IMR-90 (cell line): ENCODE results near the gene SH3BP4. TPM values are rescaled to one million over a fixed set of nuclear protein-coding genes. Genes with fewer than 3 reads are reported as not detected.

Experiments
- ATAC-seq: fragments of 200-7000 bp; cut with Tn5 transposase; 2 replicates; pipeline ENCODE4 v1.9.1; 2020; ENCODE audit warnings: low read depth, mild to moderate bottlenecking, moderate library complexity
- BruUV-seq: library from RNA; stranded (reverse); fragments of 400-500 nt; replicated peaks from 2 replicates; lab custom pipeline; 2021; lab: Mats Ljungman, UMichigan
- CTCF ChIA-PET: fragments of 300-600 bp; formaldehyde crosslinking; extraction: SDS; loops from one replicate; lab custom pipeline; 2021; ENCODE audit warnings: antibody characterized with exemption; lab: Yijun Ruan, JAX
- POLR2A ChIA-PET: fragments of 300-600 bp; sonication (Branson Sonifier 250); formaldehyde crosslinking; loops from one replicate; lab custom pipeline; 2022; ENCODE audit warnings: antibody characterized with exemption; ENCODE audit not compliant: unreplicated experiment; lab: Charles Lee
- DNase-seq: peaks from one replicate; pipeline ENCODE4 v3.0.0; 2013
- H2AFZ ChIP-seq: replicated peaks from 2 replicates; pipeline ENCODE3; 2013; ENCODE audit warnings: low read length, mild to moderate bottlenecking; ENCODE audit not compliant: poor library complexity
- H2AK5ac ChIP-seq: 2 replicates; pipeline ENCODE4 v1.6.1; 2013; ENCODE audit warnings: low read depth, low read length, inconsistent platforms
- H2AK9ac ChIP-seq: replicated peaks from 2 replicates; pipeline ENCODE3; 2013; ENCODE audit warnings: mild to moderate bottlenecking, low read depth, low read length, moderate library complexity; ENCODE audit not compliant: poor library complexity
- H2BK120ac ChIP-seq: 2 replicates; pipeline ENCODE4 v1.6.1; 2013; ENCODE audit warnings: low read depth, low read length, inconsistent platforms
- H2BK15ac ChIP-seq: 3 replicates; pipeline ENCODE4 v1.6.1; 2013; ENCODE audit warnings: low read depth, low read length, inconsistent platforms
- H2BK20ac ChIP-seq: 2 replicates; pipeline ENCODE4 v1.6.1; 2013; ENCODE audit warnings: low read depth, mild to moderate bottlenecking, inconsistent platforms, low read length, moderate library complexity
- H2BK5ac ChIP-seq: 2 replicates; pipeline ENCODE4 v1.6.1; 2013; ENCODE audit warnings: mild to moderate bottlenecking, low read depth, low read length, inconsistent platforms; ENCODE audit not compliant: poor library complexity, severe bottlenecking
- H3K14ac ChIP-seq: replicated peaks from 2 replicates; pipeline ENCODE4 v1.6.1; 2013; ENCODE audit warnings: low read depth, low read length, inconsistent platforms
- H3K18ac ChIP-seq: 2 replicates; pipeline ENCODE4 v1.6.1; 2013; ENCODE audit warnings: low read depth, low read length, control low read depth
- H3K23ac ChIP-seq: 2 replicates; pipeline ENCODE4 v1.6.1; 2013; ENCODE audit warnings: low read depth, low read length, inconsistent platforms
- H3K27ac ChIP-seq: 2 replicates; pipeline ENCODE4 v1.5.1; 2013; ENCODE audit warnings: mild to moderate bottlenecking, control low read depth, low read length; ENCODE audit not compliant: insufficient read depth
- H3K27me3 ChIP-seq: 2 replicates; pipeline ENCODE4 v1.6.1; 2013; ENCODE audit warnings: low read length; ENCODE audit not compliant: control insufficient read depth, insufficient read depth
- H3K36me3 ChIP-seq: 2 replicates; pipeline ENCODE4 v1.6.1; 2013; ENCODE audit warnings: low read length, mixed read lengths; ENCODE audit not compliant: control insufficient read depth, insufficient read depth
- H3K4ac ChIP-seq: 2 replicates; pipeline ENCODE4 v1.6.1; 2013; ENCODE audit warnings: low read depth, low read length, inconsistent platforms
- H3K4me1 ChIP-seq: 2 replicates; pipeline ENCODE4 v1.6.1; 2013; ENCODE audit warnings: low read length, mixed read lengths; ENCODE audit not compliant: control insufficient read depth, insufficient read depth
- H3K4me2 ChIP-seq: 2 replicates; pipeline ENCODE4 v1.6.1; 2013; ENCODE audit warnings: low read depth, mild to moderate bottlenecking, control low read depth, low read length, moderate library complexity
- H3K4me3 ChIP-seq: 2 replicates; pipeline ENCODE4 v1.5.1; 2013; ENCODE audit warnings: low read depth, mild to moderate bottlenecking, control low read depth, low read length, moderate library complexity; ENCODE audit not compliant: insufficient read depth
- H3K56ac ChIP-seq: 2 replicates; pipeline ENCODE4 v1.6.1; 2013; ENCODE audit warnings: low read length, inconsistent platforms; ENCODE audit not compliant: insufficient read depth; ENCODE audit errors: extremely low read depth
- H3K79me1 ChIP-seq, 2 experiments: 2 replicates each; pipeline ENCODE4 v1.6.1; 2013; ENCODE audit warnings: low read length in 2 of 2, inconsistent platforms in 1 of 2, low read depth in 1 of 2
- H3K9ac ChIP-seq: 2 replicates; pipeline ENCODE4 v1.6.1; 2013; ENCODE audit warnings: low read depth, low read length, control low read depth
- H3K9me1 ChIP-seq: 2 replicates; pipeline ENCODE4 v1.6.1; 2013; ENCODE audit warnings: low read length, inconsistent platforms; ENCODE audit not compliant: insufficient read depth
- H3K9me3 ChIP-seq: 2 replicates; pipeline ENCODE4 v1.6.1; 2013; ENCODE audit warnings: low read length; ENCODE audit not compliant: control insufficient read depth, insufficient read depth
- H4K20me1 ChIP-seq: 2 replicates; pipeline ENCODE4 v1.6.1; 2013; ENCODE audit warnings: low read length, inconsistent platforms; ENCODE audit not compliant: insufficient read depth
- H4K5ac ChIP-seq: 2 replicates; pipeline ENCODE4 v1.6.1; 2013; ENCODE audit warnings: mild to moderate bottlenecking, low read depth, low read length, control low read depth
- H4K8ac ChIP-seq, 2 experiments: 2 replicates each; pipeline ENCODE4 v1.6.1; 2013; ENCODE audit warnings: low read depth in 2 of 2, low read length in 2 of 2, control low read depth in 1 of 2, inconsistent platforms in 1 of 2
- H4K91ac ChIP-seq: 2 replicates; pipeline ENCODE4 v1.6.1; 2013; ENCODE audit warnings: low read depth, low read length, inconsistent platforms; ENCODE audit not compliant: insufficient read depth
- BHLHE40 ChIP-seq: fragments of 150-350 bp; IDR thresholded peaks from 2 replicates; pipeline ENCODE4 v1.6.1; 2016; ENCODE audit warnings: mild to moderate bottlenecking, low read depth, low read length
- NFE2L2 ChIP-seq: fragments of 150-350 bp; IDR thresholded peaks from 2 replicates; pipeline ENCODE4 v1.6.1; 2016; ENCODE audit warnings: low read depth, mild to moderate bottlenecking, low read length
- POLR2A ChIP-seq: IDR thresholded peaks from 2 replicates; pipeline ENCODE4 v1.6.1; 2012; ENCODE audit warnings: mild to moderate bottlenecking, low read depth, low read length
- RAD21 ChIP-seq: IDR thresholded peaks from 2 replicates; pipeline ENCODE4 v1.6.1; 2012; ENCODE audit warnings: low read length, improper control_type of control experiment
- SMC3 ChIP-seq: fragments of 150-350 bp; IDR thresholded peaks from 2 replicates; pipeline ENCODE4 v1.6.1; 2016; ENCODE audit warnings: low read depth, mild to moderate bottlenecking, antibody characterized with exemption, low read length, moderate library complexity
- WGBS, 2 experiments: methylation state at CpG; one replicate each; pipeline versions ENCODE4 v1.1.5 to v1.1.7; 2013; ENCODE audit warnings: missing lambda C conversion rate in 2 of 2; ENCODE audit not compliant: insufficient read length in 1 of 2; ENCODE audit errors: extremely low coverage in 2 of 2; 5-methylcytosine and 5-hydroxymethylcytosine counted together
- dilution Hi-C: fragments of 300-500 bp; cut with HindIII; formaldehyde crosslinking; loops from one replicate; pipeline ENCODE4 v1.14.3; 2018; ENCODE audit warnings: low sequenced_read_pairs; ENCODE audit not compliant: unreplicated experiment
- in situ Hi-C: fragments of 300-500 bp; cut with MboI; formaldehyde crosslinking; loops from 3 replicates; pipeline ENCODE4 v1.14.3; 2019; ENCODE audit warnings: low sequenced_read_pairs, inconsistent platforms, mixed read lengths
- intact Hi-C: fragments of 100-400 bp; cut with micrococcal nuclease; formaldehyde crosslinking; loops from 2 replicates; pipeline ENCODE4 v1.10.0; 2022
- polyA plus RNA-seq, 3 experiments: library from polyadenylated mRNA; depleted of rRNA; stranded (reverse); fragments of >200 nt; gene quantifications; 2 replicates each; pipeline ENCODE4 v1.2.3, GENCODE V29; 2012; ENCODE audit warnings: low replicate concordance in 1 of 3
- total RNA-seq: library from RNA; depleted of rRNA; stranded (reverse); fragments of >200 nt; gene quantifications from 2 replicates; pipeline ENCODE4 v1.2.3, GENCODE V29; 2012

Gene SH3BP4
- total and polyA plus RNA-seq, 2 of the 4 experiments (the other 2 are of a cell fraction) = 104 to 122 TPM

GRCh38 chr2:235045973-235046343 is 94.1 kb downstream of the SH3BP4 start:
- Histone ChIP-seq H3K23ac (no peak overlapping the region), H3K4me2 (no peak overlapping the region), H4K20me1 (peaks cover 94% of the 10 kb centered on the region), H3K9ac (no peak overlapping the region), H3K9me3 (no peaks in the 10 kb centered on the region), H3K9me1 (peaks cover 43% of the 10 kb centered on the region), H3K14ac (no peak overlapping the region), H2BK120ac (no peak overlapping the region), H2AK9ac (no peak overlapping the region), H3K56ac (no peak overlapping the region), H3K4ac (no peak overlapping the region), H2BK5ac (no peak overlapping the region), H2AFZ (no peak overlapping the region), H4K8ac (no peak overlapping the region), H3K18ac (no peak overlapping the region), H4K5ac (no peak overlapping the region), H3K36me3 (peaks cover 78% of the 10 kb centered on the region), H3K79me1 (peaks cover 23 to 77% of the 10 kb centered on the region in 2 experiments), H2BK15ac (no peak overlapping the region), H3K4me1 (peaks cover 13% of the 10 kb centered on the region), H2AK5ac (no peak overlapping the region), H4K91ac (no peak overlapping the region), H3K27ac (no peak overlapping the region), H2BK20ac (no peak overlapping the region), H3K4me3 (no peak overlapping the region), H3K27me3 (no peaks in the 10 kb centered on the region)
- BruUV-seq = no TSS peak
- in situ Hi-C loops = no loop called here
- intact Hi-C loops = no loop called here
- POLR2A ChIA-PET = no interaction called here
- CTCF ChIA-PET = no interaction called here
- dilution Hi-C loops = no loop called here
- DNase-seq = no peak
- TF ChIP-seq RAD21 (no peak), BHLHE40 (no peak), SMC3 (no peak), NFE2L2 (no peak), POLR2A (no peak)
- 91% methylated on average over 6 of the region's 9 CpGs; no CpG with 5 or more reads in 1 of the 2 experiments for WGBS, 2 experiments
- no peak for ATAC-seq
